CD14-positive monocyte (primary cell): ENCODE results near the gene GTF3C2. TPM values are rescaled to one million over a fixed set of nuclear protein-coding genes. Genes with fewer than 3 reads are reported as not detected.
"Not testable (repeated sequence)": the region's sequence is repeated elsewhere in the genome, so short reads cannot be mapped to it uniquely, and the experiment has no call there.

Experiments used
- DNase-seq, 3 donors: peaks; one replicate each; pipeline ENCODE4 v3.0.0-alpha.2; 2011 to 2022
- H2AFZ ChIP-seq: 2 replicates; pipeline ENCODE4 v1.6.0; 2012; ENCODE audit warnings: mild to moderate bottlenecking, low read depth, low read length, inconsistent platforms; ENCODE audit not compliant: insufficient read depth, poor library complexity, severe bottlenecking
- H3K27ac ChIP-seq, 2 donors: 1 replicate in 1 of 2; 2 replicates in 1 of 2; pipeline ENCODE4 v1.5.1; 2012 to 2013; ENCODE audit warnings: low read length in 2 of 2, control low read depth in 1 of 2, inconsistent platforms in 1 of 2, low read depth in 1 of 2, mild to moderate bottlenecking in 1 of 2
- H3K27me3 ChIP-seq, 2 donors: one replicate each; pipeline versions ENCODE4 v1.6.0 to v1.6.1; 2011 to 2013; ENCODE audit warnings: low read length in 2 of 2; ENCODE audit not compliant: control insufficient read depth in 2 of 2, insufficient read depth in 2 of 2
- H3K36me3 ChIP-seq, 2 donors: replicated peaks in 1 of 2; 1 replicate in 1 of 2; 2 replicates in 1 of 2; pipeline versions ENCODE4 v1.5.1 to v1.6.1; 2012 to 2013; ENCODE audit warnings: low read length in 2 of 2, control low read depth in 1 of 2, inconsistent platforms in 1 of 2, mild to moderate bottlenecking in 1 of 2; ENCODE audit not compliant: insufficient read depth in 2 of 2, control insufficient read depth in 1 of 2
- H3K4me1 ChIP-seq, 2 donors: 1 replicate in 1 of 2; 2 replicates in 1 of 2; pipeline versions ENCODE4 v1.5.1 to v1.6.1; 2012 to 2013; ENCODE audit warnings: low read length in 2 of 2, control low read depth in 1 of 2, inconsistent platforms in 1 of 2, mild to moderate bottlenecking in 1 of 2, moderate library complexity in 1 of 2; ENCODE audit not compliant: insufficient read depth in 2 of 2, control insufficient read depth in 1 of 2
- H3K4me2 ChIP-seq: replicated peaks from 2 replicates; pipeline ENCODE3; 2012; ENCODE audit warnings: low read length, moderate library complexity, mild to moderate bottlenecking; ENCODE audit not compliant: poor library complexity, severe bottlenecking; ENCODE audit errors: extremely low read depth
- H3K4me3 ChIP-seq, 3 experiments: fragments of 200-600 bp in 1 of 3; sonication (generic) in 1 of 3; replicated peaks in 1 of 3; 1 replicate in 2 of 3; 2 replicates in 1 of 3; pipeline ENCODE4 v1.5.1; 2011 to 2013; ENCODE audit warnings: low read length in 3 of 3, mild to moderate bottlenecking in 3 of 3, control low read depth in 2 of 3, low read depth in 2 of 3, inconsistent platforms in 1 of 3, moderate library complexity in 1 of 3
- H3K79me2 ChIP-seq: 2 replicates; pipeline ENCODE4 v1.6.0; 2012; ENCODE audit warnings: mild to moderate bottlenecking, control low read depth, inconsistent platforms, low read length, moderate library complexity; ENCODE audit not compliant: insufficient read depth
- H3K9ac ChIP-seq: 2 replicates; pipeline ENCODE4 v1.6.0; 2017; ENCODE audit warnings: low read length, mild to moderate bottlenecking; ENCODE audit not compliant: insufficient read depth, poor library complexity, severe bottlenecking
- H3K9me3 ChIP-seq, 2 donors: replicated peaks in 1 of 2; 1 replicate in 1 of 2; 2 replicates in 1 of 2; pipeline versions ENCODE4 v1.5.1 to v1.6.1; 2012 to 2013; ENCODE audit warnings: low read length in 2 of 2, control low read depth in 1 of 2; ENCODE audit not compliant: control insufficient read depth in 1 of 2, insufficient read depth in 1 of 2
- H4K20me1 ChIP-seq: 2 replicates; pipeline ENCODE4 v1.6.0; 2012; ENCODE audit warnings: mild to moderate bottlenecking, low read length, control low read depth, moderate library complexity; ENCODE audit not compliant: insufficient read depth
- H3K27ac Mint-ChIP-seq, 7 donors: one replicate each; pipeline ENCODE4 v1.8.0; 2020; ENCODE audit warnings: mild to moderate bottlenecking in 7 of 7, mixed read lengths in 7 of 7, moderate library complexity in 6 of 7, inconsistent platforms in 2 of 7
- H3K27me3 Mint-ChIP-seq, 3 donors: one replicate each; pipeline ENCODE4 v1.8.0; 2021 to 2022; ENCODE audit warnings: low read depth in 3 of 3, mild to moderate bottlenecking in 3 of 3, mixed read lengths in 3 of 3, moderate library complexity in 3 of 3, inconsistent platforms in 1 of 3
- H3K36me3 Mint-ChIP-seq, 2 donors: one replicate each; pipeline ENCODE4 v1.8.0; 2020; ENCODE audit warnings: mixed read lengths in 2 of 2, inconsistent platforms in 1 of 2, mild to moderate bottlenecking in 1 of 2
- H3K4me1 Mint-ChIP-seq: one replicate; pipeline ENCODE4 v1.8.0; 2020; ENCODE audit warnings: mild to moderate bottlenecking, mixed read lengths
- H3K4me3 Mint-ChIP-seq, 2 donors: one replicate each; pipeline ENCODE4 v1.8.0; 2020; ENCODE audit warnings: mild to moderate bottlenecking in 2 of 2, mixed read lengths in 2 of 2, moderate library complexity in 1 of 2
- H3K9me3 Mint-ChIP-seq, 7 donors: one replicate each; pipeline ENCODE4 v1.8.0; 2020 to 2022; ENCODE audit warnings: mixed read lengths in 7 of 7, mild to moderate bottlenecking in 6 of 7, moderate library complexity in 6 of 7, inconsistent platforms in 2 of 7
- WGBS: methylation state at CpG from one replicate; pipeline ENCODE4 v1.1.5; 2013; ENCODE audit warnings: missing lambda C conversion rate; ENCODE audit not compliant: insufficient coverage; 5-methylcytosine and 5-hydroxymethylcytosine counted together
- intact Hi-C, 2 donors: fragments of 100-400 bp; cut with micrococcal nuclease; formaldehyde crosslinking; loops; one replicate each; pipeline versions ENCODE4 v1.15.0 to v1.15.1; 2023
- polyA plus RNA-seq, 3 donors: library from polyadenylated mRNA; depleted of rRNA in 1 of 3; unstranded in 2 of 3; stranded (reverse) in 1 of 3; fragments of 300-500 nt in 2 of 3; fragments of >200 nt in 1 of 3; fragmentation: Illumina TruSeq in 2 of 3; gene quantifications; 1 replicate in 2 of 3; 2 replicates in 1 of 3; pipeline ENCODE4 v1.2.3, GENCODE V29; 2012 to 2021
- TF ChIP-seq, protein P1 (sequence below): fragments of 200-600 bp; IDR thresholded peaks from one replicate; pipeline ENCODE4 v1.8.0; 2022; ENCODE audit warnings: antibody characterized with exemption, mild to moderate bottlenecking

The GTF3C2 gene
- polyA plus RNA-seq, 3 donors = 34.4 to 70.8 (median 41.7) TPM

DNA sequence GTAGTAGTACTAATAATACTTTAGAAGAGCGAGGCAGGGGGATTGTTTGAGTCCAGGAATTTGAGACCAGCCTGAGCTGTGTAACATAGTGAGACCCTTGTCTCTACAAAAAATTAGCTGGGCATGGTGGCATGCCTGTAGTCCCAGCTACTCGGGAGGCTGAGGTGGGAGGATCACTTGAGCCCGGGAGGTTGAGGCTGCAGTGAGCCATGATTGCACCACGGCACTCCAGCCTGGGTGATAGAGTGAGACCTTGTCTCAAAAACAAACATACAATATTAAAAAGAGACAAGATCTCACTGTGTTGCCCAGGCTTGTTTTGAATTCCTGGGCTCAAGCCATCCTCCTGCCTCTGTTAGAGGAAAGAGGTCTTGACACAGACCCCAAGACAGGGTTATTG lies 56.0 kb downstream of the GTF3C2 start:
- not testable (repeated sequence) for H3K36me3 Mint-ChIP-seq, H2AFZ ChIP-seq, DNase-seq, H3K9me3 ChIP-seq, H3K27me3 ChIP-seq, H3K27ac ChIP-seq, H3K4me2 ChIP-seq, H4K20me1 ChIP-seq, H3K9ac ChIP-seq, H3K27ac Mint-ChIP-seq, H3K9me3 Mint-ChIP-seq, H3K79me2 ChIP-seq, H3K36me3 ChIP-seq, H3K4me3 Mint-ChIP-seq, H3K4me3 ChIP-seq
- peaks cover 15 to 17% of the 10 kb centered on the region in 2 donors for H3K4me1 ChIP-seq
- intact Hi-C loops = loop anchor here in 1 of 2 donors (5.0 kb wide), 1 partner anchor 203 kb away; no protein-coding TSS in a partner anchor
- Mint-ChIP-seq H3K4me1 (peaks cover 22% of the 10 kb centered on the region), H3K27me3 (peaks cover 12 to 23% (median 19%) of the 10 kb centered on the region in 3 donors)
- WGBS = 100% methylated on average over 1 of the region's 4 CpGs

DNA sequence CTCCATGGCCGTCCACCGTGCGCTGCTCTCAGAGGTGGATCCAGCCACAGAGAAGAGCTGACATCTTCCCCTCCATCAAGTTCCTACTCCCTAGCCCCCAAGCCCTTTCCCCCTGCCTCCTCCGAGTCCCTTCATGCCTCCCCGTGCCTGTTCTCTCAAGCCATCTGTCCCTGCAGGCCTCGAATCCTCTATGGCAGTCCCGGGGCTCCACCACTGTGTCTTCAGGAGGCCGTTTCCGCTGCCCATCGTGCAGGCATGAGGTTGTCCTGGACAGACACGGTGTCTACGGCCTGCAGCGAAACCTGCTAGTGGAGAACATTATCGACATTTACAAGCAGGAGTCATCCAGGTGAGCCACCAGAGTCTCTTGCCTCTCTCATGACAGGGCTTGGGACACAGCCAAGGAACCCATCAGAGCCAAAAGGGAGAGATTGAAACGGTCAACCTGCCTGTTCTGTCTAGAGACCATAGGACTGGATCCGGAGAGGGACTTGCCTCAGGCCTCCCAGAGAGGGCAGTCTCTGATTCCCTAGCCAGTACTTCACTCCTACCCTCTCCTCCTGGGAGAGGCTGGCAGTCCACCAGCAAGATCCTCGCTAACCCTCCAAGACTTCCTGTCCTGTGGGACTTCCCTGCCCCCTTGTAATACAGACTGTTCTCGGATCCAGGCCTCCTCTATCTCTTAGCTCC lies 58.0 kb downstream of the GTF3C2 start:
- H3K27me3 ChIP-seq = no peaks in the 10 kb centered on the region
- 97% methylated on average over 17 of the region's 18 CpGs for WGBS
- TF ChIP-seq, protein P1, sequence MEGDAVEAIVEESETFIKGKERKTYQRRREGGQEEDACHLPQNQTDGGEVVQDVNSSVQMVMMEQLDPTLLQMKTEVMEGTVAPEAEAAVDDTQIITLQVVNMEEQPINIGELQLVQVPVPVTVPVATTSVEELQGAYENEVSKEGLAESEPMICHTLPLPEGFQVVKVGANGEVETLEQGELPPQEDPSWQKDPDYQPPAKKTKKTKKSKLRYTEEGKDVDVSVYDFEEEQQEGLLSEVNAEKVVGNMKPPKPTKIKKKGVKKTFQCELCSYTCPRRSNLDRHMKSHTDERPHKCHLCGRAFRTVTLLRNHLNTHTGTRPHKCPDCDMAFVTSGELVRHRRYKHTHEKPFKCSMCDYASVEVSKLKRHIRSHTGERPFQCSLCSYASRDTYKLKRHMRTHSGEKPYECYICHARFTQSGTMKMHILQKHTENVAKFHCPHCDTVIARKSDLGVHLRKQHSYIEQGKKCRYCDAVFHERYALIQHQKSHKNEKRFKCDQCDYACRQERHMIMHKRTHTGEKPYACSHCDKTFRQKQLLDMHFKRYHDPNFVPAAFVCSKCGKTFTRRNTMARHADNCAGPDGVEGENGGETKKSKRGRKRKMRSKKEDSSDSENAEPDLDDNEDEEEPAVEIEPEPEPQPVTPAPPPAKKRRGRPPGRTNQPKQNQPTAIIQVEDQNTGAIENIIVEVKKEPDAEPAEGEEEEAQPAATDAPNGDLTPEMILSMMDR = no peak
- H3K4me1 ChIP-seq = peaks cover 15 to 17% of the 10 kb centered on the region in 2 donors
- intact Hi-C loops = no loop called here
- peak overlapping the region; percentile 30 for H2AFZ ChIP-seq
- Mint-ChIP-seq H3K27me3 (peaks cover 4 to 9% (median 5%) of the 10 kb centered on the region in 3 donors), H3K9me3 (no peaks in the 10 kb centered on the region), H3K36me3 (no peaks in the 10 kb centered on the region), H3K4me1 (peaks cover 22% of the 10 kb centered on the region), H3K27ac (no peak overlapping the region), H3K4me3 (no peak overlapping the region)
- H3K4me2 ChIP-seq = no peak overlapping the region
- no peak overlapping the region for H3K9ac ChIP-seq
- no peak overlapping the region for H3K4me3 ChIP-seq
- H4K20me1 ChIP-seq = no peaks in the 10 kb centered on the region
- no peaks in the 10 kb centered on the region for H3K79me2 ChIP-seq
- H3K9me3 ChIP-seq = no peaks in the 10 kb centered on the region
- no peak overlapping the region for H3K27ac ChIP-seq
- no peaks in the 10 kb centered on the region for H3K36me3 ChIP-seq
- DNase-seq = no peak
